Left lung (tissue), 10 donors: ENCODE measurements around the gene XCL2. TPM values are rescaled to one million over a fixed set of nuclear protein-coding genes. Genes with fewer than 3 reads are reported as not detected.
A peak's percentile ranks its signal among the peaks of the same experiment; 100 is the strongest.

Experiments used
- ATAC-seq: fragments of 200-7000 bp; cut with Tn5 transposase; one replicate; pipeline ENCODE4 v1.9.1; 2020; ENCODE audit warnings: moderate library complexity
- DNase-seq, 4 donors: peaks; one replicate each; pipeline ENCODE4 v3.0.0-alpha.2; 2013 to 2020
- H3K27ac ChIP-seq, 2 donors: fragments of 200-600 bp; sonication (generic) in 1 of 2; one replicate each; pipeline versions ENCODE4 v1.5.0 to v1.8.0; 2020 to 2021
- H3K27me3 ChIP-seq, 2 donors: fragments of 200-600 bp; sonication (generic) in 1 of 2; one replicate each; pipeline versions ENCODE4 v1.5.0 to v1.8.0; 2020 to 2021
- H3K36me3 ChIP-seq, 2 donors: fragments of 200-600 bp; sonication (generic) in 1 of 2; one replicate each; pipeline versions ENCODE4 v1.5.0 to v1.8.0; 2020 to 2021
- H3K4me1 ChIP-seq, 2 donors: fragments of 200-600 bp; one replicate each; pipeline ENCODE4 v1.8.0; 2021
- H3K4me3 ChIP-seq, 2 donors: fragments of 200-600 bp; sonication (generic) in 1 of 2; one replicate each; pipeline versions ENCODE4 v1.5.0 to v1.8.0; 2020 to 2021; ENCODE audit warnings: mild to moderate bottlenecking in 1 of 2
- H3K9me3 ChIP-seq, 2 donors: fragments of 200-600 bp; sonication (generic) in 1 of 2; one replicate each; pipeline versions ENCODE4 v1.5.0 to v1.8.0; 2020 to 2021
- intact Hi-C, 2 donors: fragments of 100-400 bp; cut with DNase I; formaldehyde crosslinking; loops; one replicate each; pipeline versions ENCODE4 v1.11.2 to v1.14.2; 2022
- polyA plus RNA-seq, 6 donors: library from polyadenylated mRNA; unstranded; fragments of 120-200 nt; gene quantifications; one replicate each; pipeline ENCODE4 v1.2.1, GENCODE V29; 2013; ENCODE audit not compliant: insufficient read length in 6 of 6
- total RNA-seq, 2 donors: library from RNA; stranded (reverse); fragmentation: NEBNext Ultra II Directional; extraction: Animal tissue kit (Norgen Biotek cat#: 25700); gene quantifications; one replicate each; pipeline ENCODE4 v1.2.1, GENCODE V29; 2021
- TF ChIP-seq, protein P1 (sequence below), 2 donors: fragments of 200-600 bp; sonication (generic) in 1 of 2; IDR thresholded peaks; one replicate each; pipeline versions ENCODE4 v1.5.0 to v1.8.0; 2021; ENCODE audit warnings: antibody characterized with exemption in 2 of 2
- donor health status: DM: no; HTN: yes; CAD: no.
- donor health status: DM: no; HTN: no; CAD: no.

The XCL2 gene
- total and polyA plus RNA-seq, 8 donors = 0.39 to 1.5 (median 0.89) TPM; not detected in 1

DNA sequence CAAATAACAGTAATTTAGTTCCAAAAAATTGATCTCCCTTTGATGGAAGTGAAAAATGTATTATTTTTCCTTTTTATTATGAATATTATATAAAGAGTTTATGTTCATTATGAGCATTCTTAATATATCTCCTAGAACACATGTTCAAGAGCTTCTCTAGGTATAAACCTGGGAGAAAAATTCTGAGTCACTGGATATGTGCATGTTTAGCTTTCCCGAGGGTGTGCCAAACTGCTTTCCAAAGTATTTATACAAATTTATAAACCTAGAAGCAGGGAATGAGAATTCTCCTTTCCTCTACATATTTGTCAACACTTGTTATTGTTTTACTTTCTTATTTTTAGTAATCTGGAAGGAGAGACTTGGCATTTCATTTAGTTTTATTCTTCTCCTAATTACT is 25.0 kb downstream of the XCL2 start:
- TF ChIP-seq, protein P1, sequence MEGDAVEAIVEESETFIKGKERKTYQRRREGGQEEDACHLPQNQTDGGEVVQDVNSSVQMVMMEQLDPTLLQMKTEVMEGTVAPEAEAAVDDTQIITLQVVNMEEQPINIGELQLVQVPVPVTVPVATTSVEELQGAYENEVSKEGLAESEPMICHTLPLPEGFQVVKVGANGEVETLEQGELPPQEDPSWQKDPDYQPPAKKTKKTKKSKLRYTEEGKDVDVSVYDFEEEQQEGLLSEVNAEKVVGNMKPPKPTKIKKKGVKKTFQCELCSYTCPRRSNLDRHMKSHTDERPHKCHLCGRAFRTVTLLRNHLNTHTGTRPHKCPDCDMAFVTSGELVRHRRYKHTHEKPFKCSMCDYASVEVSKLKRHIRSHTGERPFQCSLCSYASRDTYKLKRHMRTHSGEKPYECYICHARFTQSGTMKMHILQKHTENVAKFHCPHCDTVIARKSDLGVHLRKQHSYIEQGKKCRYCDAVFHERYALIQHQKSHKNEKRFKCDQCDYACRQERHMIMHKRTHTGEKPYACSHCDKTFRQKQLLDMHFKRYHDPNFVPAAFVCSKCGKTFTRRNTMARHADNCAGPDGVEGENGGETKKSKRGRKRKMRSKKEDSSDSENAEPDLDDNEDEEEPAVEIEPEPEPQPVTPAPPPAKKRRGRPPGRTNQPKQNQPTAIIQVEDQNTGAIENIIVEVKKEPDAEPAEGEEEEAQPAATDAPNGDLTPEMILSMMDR (IDR thresholded peaks at IDR 0.05) = no peak
- DNase-seq (no peak), ATAC-seq (no peak)
- H3K27ac ChIP-seq = no peak overlapping the region
- H3K9me3 ChIP-seq = no peaks in the 10 kb centered on the region
- intact Hi-C loops = no loop called here
- H3K4me1 ChIP-seq = peaks cover 0 to 22% of the 10 kb centered on the region in 2 donors
- no peaks in the 10 kb centered on the region for H3K27me3 ChIP-seq
- no peak overlapping the region for H3K4me3 ChIP-seq
- H3K36me3 ChIP-seq = no peaks in the 10 kb centered on the region

DNA sequence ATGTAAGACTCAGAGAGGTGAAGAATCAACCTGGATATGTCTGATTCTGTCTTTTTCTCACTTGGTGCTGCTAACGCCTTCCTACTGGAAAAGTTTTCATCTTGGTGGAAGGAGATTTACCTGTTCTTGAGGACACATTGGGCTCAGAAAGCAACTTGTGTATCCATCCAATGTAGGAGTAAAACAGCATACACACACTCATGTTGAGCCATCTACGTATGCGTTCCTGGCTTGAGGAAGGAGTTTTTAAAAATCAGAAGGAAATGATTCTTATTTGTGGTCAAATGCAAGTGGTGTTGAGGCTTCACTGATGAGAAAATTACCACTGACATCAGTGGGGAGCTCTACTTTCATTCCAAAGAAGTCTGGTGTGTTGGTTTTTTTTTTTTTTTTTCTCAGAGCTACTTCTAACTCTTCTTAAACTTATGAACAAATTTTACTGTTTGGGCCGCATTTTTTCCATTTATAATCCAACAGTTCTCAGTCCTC is 25.6 kb downstream of the XCL2 start:
- Histone ChIP-seq H3K4me1 (peaks cover 0 to 24% of the 10 kb centered on the region in 2 donors), H3K36me3 (no peaks in the 10 kb centered on the region), H3K27me3 (no peaks in the 10 kb centered on the region), H3K27ac (no peak overlapping the region), H3K4me3 (no peak overlapping the region), H3K9me3 (no peaks in the 10 kb centered on the region)
- ATAC-seq (no peak), DNase-seq (no peak)
- intact Hi-C loops = no loop called here
- TF ChIP-seq, protein P1 (IDR thresholded peaks at IDR 0.05) = no peak

DNA sequence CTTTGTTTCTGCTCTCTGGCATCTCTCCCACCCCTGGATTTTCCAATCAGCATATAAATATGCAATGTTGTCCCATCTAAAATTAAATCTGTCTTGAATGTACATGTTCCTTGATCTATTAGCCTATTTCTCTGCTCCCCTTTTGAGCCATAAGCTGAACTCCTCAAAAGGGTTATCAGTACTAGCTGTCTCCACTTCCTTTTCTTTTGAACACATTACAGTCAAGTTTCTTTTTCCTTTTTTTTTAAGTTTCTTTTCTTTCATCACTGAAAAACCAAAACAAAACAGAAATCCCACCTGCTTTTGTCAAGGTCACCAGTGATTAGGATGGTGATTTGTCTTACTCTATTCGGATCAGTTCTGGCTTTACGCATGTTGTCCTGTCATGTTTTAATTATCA is 29.3 kb downstream of the XCL2 start:
- Histone ChIP-seq H3K9me3 (no peaks in the 10 kb centered on the region), H3K27me3 (no peaks in the 10 kb centered on the region), H3K36me3 (no peaks in the 10 kb centered on the region), H3K4me3 (no peak overlapping the region), H3K27ac (no peak overlapping the region), H3K4me1 (peaks cover 0 to 10% of the 10 kb centered on the region in 2 donors)
- TF ChIP-seq, protein P1 (IDR thresholded peaks at IDR 0.05) = no peak
- no peak for DNase-seq
- no peak for ATAC-seq
- intact Hi-C loops = no loop called here

- Histone ChIP-seq H3K4me1 (peaks cover 0 to 10% of the 10 kb centered on the region in 2 donors), H3K36me3 (no peaks in the 10 kb centered on the region), H3K9me3 (no peaks in the 10 kb centered on the region), H3K27ac (no peak overlapping the region), H3K27me3 (no peaks in the 10 kb centered on the region), H3K4me3 (no peak overlapping the region)
- no peak for ATAC-seq
- TF ChIP-seq, protein P1 (IDR thresholded peaks at IDR 0.05) = no peak
- intact Hi-C loops = no loop called here
- peak in 1 of 4 donors; percentile 35 for DNase-seq
Observed at GRCh38 chr1:168513656-168514404, 30.0 kb downstream of the XCL2 start.

DNA sequence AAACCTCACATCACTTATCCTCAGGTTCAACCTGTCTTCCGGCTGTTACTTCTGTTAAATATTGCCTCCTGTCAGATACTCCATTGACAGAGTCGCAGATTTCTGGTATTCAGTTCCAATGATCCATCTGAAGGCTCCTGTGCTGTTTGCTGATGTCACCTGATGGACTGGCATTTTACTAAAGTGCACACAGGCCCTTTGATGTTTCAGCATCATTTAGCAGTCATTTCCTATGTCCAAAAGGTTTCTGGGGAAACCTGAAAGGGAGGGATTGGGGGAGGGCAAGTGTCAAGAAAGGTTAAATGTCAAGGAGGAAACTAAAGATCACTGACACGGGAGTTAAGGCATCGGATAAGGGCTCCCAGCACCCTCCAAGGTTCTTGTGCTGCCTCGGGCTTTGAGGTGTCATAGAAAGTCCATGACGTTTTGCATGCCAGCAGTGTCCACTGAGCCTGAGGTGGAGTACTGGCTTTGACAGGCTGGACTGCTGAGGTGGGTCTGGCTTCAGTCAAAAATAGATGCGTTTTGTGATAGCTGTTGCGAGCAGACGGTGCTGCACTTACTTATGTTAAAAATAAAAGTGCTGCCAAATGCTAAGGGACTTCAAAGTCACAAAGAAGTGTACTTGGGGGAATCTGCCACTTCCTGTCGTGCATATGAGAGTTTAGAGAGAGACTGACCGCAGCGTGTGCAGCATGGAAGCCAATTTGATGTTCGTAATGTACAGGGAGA is 30.8 kb downstream of the XCL2 start:
- TF ChIP-seq, protein P1 (IDR thresholded peaks at IDR 0.05) = no peak
- peaks cover 0 to 10% of the 10 kb centered on the region in 2 donors for H3K4me1 ChIP-seq
- H3K9me3 ChIP-seq = no peaks in the 10 kb centered on the region
- ATAC-seq = no peak
- DNase-seq = no peak
- no peaks in the 10 kb centered on the region for H3K27me3 ChIP-seq
- peak overlapping the region in 1 of 2 donors; percentile 13 for H3K27ac ChIP-seq
- H3K4me3 ChIP-seq = no peak overlapping the region
- H3K36me3 ChIP-seq = no peaks in the 10 kb centered on the region
- intact Hi-C loops = no loop called here
